Measurements from ENCODE around the gene NTF3. TPM values are rescaled to one million over a fixed set of nuclear protein-coding genes. Genes with fewer than 3 reads are reported as not detected.
"Not testable (repeated sequence)": the region's sequence is repeated elsewhere in the genome, so short reads cannot be mapped to it uniquely, and the experiment has no call there.

Gene NTF3
- polyA plus RNA-seq, 3 donors: 4.1 to 6.4 (median 5.5) TPM

DNA sequence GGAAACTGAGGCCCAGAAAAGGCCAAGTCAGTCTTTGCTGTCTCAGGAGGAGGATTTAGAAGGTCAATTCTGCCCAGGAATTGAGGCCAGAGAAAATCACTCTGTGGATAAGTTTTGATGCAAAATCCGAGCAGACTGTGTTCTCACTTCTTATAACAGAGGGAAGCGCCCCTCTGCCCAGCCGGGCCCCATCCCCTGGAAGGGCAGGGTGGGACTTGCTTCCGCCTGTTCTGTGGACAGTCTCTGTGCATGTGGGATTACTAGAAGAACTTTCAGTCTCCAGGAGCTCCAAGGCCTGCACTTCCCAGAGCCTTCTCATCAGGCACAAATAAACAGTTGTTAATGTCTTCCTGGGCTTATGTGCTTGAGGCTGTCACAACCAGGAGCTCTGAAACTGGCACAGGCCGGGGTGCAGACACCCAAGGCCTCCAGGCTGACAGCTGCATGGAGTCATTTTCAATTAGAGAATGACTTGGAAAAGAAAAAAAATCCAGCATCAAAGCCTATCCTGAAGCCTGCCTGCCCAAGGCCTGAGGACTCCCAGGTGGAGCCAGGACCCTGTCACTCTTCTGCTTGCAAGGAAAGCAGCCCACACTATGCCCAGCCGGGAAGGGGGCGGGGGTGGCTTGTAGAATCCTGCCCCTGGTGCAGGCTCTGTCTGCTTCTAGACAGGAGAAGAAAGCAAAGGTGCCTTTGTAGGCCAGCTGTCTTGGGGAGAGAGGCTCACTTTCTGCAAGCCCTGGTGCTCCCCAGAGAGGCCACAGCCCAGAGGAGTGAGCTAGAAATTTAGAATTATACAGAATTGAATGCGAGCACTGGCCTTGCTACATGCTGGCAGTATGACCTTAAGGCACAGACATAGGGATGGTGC, 84.7 kb downstream of the NTF3 start:
- DNase-seq (ENCODE audit: extremely low read depth in 1 of 11, low read depth in 9 of 11, low spot score in 4 of 11): peak in 1 of 11 donors; percentile 33

DNA sequence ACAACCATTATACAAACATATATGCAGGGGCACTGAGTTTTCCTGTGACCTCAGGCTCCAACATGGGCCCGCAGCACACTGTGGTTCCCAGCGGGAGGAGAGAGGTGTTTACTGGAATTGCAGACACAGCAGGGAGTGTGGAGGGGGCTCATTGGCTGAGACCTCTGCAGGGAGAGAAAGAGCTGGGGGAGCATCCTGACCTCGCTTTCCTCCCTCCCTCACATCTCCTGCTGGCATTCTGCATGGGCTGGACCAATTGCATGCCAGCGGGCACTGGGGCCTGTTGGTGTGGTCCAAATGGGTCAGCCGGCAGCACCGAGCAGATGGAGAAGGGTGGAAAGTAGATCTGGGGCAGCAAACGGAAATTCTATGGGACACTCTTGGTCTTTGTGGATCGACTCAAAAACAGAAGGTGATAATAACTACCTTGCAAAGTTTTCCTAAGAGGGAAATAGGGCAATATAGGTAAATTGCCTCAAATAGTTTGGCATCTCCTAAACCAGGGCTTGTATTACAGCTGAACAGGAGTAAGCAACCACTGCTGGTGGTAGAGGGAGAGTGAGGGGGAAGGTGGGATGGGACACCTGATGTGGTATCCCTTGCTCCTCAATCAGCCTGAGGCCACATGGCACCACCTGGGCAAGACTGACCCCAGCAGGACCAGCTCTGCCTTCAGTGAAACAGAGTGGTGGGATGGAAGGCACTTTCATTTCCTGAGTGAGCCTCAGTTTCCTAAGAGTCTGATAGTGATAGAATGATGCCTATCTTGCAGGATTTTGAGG, 86.9 kb downstream of the NTF3 start:
- DNase-seq (ENCODE audit: extremely low read depth in 1 of 11, low read depth in 9 of 11, low spot score in 4 of 11): no peak

DNA sequence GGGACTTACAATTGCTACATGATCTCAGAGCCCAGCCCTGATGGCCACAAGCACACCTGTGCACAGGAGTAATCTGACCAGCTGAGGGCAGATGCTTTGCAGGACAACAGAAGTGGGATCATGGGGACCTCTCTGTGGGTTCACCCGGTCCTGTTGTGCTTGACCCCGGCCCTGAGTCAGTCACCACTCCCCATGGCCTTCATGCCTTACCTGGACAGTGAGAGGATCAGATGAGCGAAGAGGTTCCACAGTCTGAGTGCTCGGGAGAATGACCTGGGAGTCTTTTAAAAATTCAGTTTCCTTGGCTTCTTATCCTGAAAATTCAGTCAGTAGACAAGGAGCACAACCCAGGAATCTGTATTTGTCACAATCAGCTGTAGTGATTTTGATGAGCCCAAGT, 88.1 kb downstream of the NTF3 start:
- no peak for DNase-seq (ENCODE audit: extremely low read depth in 1 of 11, low read depth in 9 of 11, low spot score in 4 of 11)

DNA sequence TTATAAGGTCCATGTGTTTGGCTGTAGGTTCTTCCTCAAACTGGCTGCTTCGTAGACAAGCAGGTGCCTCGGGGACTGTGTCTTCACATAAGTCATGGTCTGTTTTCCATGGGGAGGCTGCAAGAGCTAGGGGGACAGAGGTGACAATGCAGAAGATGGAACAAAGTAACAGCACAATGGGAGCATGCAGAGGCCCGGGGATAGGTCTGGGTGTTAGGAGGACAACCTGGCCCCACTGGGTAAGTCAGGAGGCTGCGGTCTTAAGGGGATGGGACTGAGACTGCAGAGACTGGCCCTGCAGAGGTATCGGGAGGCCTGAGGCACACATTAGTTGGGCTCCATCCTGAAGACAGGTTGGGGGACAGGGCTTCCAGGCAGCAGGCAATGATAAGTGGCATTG, 88.9 kb downstream of the NTF3 start:
- DNase-seq (ENCODE audit: extremely low read depth in 1 of 11, low read depth in 9 of 11, low spot score in 4 of 11): no peak

DNA sequence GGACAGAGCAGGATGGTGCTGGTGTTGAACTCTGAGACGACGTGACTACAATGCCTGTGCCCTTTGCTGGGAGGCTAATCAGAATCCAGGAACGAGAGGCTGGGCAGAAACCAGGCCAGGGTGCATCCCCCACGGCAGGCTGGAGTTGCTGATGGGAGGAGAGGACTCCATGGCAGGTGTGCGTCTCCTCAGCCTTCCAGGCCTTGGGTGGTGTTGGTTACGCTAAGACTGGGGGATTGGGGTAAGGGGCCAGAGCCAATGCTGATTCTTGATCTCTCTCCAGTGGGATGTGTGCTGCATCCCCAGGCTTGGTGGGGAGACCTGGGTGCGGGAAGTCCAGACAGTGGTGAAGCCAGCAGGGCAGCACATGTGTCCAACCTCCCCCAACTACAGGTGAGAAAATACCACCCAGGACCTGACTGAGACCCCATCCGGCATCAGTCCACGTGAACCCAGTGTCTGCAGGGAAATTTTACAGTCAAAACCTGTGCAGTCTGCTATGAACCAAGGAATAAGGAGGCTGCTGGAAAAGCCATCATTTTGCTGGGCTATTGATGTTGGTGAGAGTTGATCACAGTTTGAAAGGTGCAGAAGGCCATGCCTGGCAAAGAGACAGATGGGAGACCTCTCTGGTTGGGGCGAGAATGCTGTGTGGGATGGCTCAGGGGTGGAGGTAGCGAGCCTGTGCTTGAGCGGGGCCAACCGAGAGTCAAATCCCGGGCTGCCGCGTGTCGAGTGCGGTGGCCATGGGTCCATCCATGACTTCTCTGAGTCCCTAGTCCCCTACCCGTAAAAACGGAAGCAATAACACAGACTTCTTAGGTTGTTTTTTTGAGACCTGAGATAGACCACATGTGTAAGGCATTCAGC, 89.8 kb downstream of the NTF3 start:
- DNase-seq (ENCODE audit: extremely low read depth in 1 of 11, low read depth in 9 of 11, low spot score in 4 of 11): no peak

DNA sequence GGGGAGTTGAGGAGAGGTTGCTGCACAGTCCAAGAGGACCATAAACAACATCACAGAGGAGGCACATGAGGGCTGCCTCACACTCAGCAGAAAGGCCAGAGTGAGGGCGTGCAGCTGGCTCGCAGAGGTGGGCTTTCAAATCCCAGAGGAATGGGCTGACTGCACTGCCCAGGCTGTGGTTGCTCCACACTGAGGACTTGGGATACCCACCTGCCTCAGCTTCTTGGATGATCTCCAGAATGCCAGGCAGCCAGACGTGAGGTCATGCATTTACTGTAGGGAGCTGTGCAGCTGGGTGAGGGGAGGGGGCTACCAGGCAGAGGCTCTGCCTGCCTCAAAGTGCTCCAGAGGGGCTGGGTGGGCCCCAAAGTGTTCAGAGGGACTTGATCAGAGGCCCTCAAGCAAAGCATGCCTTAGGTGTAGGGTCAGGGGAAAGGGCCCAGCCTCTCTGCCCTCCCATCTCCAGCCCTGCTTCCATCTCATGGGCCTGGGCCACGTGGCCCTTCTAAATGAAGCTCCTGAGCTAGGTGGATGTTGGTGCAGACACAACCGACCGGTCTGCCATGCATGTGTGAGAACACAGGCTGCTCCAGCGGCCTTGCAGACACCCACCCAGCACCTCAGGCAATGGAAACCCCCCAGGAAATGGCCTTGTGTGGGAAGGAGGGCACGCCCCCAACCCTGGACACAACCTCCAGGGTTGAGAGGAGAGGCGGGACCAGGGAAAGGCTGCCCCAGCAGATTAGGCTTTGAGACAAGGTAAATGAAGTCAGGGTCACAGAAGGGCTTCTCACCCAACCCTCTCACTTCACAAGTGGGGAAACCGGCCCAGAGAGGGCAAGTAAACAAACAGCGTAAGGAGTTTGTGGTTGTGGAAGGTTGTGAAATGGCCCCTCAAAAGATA, 90.8 kb downstream of the NTF3 start:
- no peak for DNase-seq (ENCODE audit: extremely low read depth in 1 of 11, low read depth in 9 of 11, low spot score in 4 of 11)

DNA sequence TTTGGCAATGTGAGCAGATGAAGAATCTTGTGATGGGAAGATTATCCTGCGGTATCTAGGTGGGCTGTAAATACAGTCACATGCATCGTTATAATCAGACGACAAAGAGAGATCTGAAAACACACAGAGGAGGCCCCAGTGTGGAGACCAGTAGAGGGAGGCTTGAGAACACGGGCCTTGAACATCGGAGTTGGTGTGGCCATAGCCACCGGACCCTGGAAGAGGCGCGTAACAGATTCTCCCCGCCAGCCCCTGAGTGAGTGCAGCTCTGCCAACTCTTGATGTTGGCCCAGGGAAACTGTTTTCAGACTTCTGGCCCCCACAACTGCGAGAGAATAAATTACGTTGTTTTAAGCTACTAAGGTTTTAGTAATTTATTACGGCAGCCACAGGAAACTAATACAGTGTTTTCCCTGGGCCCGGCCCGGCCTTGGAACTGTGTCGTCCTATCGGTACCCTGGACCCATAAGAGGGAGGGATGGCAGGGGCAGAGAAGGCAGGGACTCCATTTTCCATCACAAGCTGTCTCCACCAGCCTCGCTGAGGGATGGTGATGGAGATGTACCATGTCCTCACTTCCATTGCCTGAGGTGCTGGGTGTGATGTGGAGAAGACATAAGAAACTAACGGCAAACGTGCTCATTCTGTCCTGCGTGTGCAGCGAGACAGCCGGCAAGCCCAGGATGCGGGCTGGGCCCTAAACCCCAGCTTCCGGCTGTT, 91.6 kb downstream of the NTF3 start:
- no peak for DNase-seq (ENCODE audit: extremely low read depth in 1 of 11, low read depth in 9 of 11, low spot score in 4 of 11)

DNA sequence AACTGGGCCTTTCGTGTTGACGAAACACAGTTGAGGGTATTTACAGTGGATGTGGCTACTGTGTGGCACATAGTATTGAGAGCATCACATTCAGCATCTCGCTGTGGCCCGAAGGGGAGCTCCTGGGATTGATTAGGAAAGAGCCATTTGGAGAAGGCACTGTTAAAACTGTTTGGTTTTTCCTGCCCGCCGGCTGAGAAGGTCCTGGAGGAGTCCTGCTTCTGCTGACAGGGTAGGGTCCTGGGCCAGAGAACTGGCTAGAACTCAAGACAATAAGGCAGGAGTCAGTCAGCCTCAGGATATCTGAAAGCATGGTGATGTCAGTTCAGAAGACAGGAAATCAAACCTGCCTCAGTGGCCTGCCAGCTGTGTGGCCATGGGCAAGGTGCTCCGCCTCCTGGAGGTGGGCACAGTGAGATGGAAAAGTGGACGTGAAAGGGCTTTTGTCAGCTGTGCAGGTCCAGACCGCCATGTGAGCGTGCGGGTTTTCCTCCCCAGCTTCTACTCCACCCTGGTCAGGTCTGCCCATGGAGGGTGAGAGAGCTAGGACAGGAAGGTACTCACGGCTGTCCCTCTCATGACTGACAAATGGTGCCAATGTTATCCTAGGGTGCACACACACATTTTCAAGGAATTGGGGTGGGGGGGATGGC, 92.3 kb downstream of the NTF3 start:
- no peak for DNase-seq (ENCODE audit: extremely low read depth in 1 of 11, low read depth in 9 of 11, low spot score in 4 of 11)

DNA sequence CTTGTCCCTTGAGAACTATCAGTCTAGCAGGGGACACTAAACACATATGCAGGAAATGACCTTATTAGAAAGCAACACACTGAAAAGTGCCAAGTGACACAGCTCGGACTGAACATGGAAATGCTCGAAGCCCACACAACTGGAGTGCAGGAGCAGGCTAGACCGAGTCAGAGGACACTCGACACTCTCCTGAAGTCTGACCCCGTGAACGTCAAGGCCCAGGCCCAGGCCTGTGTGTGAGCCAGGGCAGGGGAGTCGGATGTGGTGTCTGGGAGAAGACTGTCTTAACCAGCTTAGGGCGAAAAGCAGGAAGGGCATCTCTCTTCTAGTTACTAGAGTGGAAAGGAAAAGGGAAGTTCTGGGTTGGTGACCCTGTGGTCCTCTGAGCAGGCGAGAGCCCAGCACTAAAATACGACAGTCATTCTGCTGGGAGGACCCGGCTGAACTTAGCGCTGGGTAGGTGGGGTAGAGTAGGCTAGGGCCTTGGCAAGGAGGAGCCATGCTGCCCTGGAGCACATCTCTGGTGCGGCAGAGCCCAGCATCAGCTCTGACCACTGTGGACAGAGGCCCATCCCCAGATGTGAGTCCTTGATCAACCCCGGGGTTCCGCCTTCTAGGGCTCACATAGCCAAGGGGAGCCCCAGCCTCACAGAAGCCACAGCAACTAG, 93.0 kb downstream of the NTF3 start:
- no peak for DNase-seq (ENCODE audit: extremely low read depth in 1 of 11, low read depth in 9 of 11, low spot score in 4 of 11)

DNA sequence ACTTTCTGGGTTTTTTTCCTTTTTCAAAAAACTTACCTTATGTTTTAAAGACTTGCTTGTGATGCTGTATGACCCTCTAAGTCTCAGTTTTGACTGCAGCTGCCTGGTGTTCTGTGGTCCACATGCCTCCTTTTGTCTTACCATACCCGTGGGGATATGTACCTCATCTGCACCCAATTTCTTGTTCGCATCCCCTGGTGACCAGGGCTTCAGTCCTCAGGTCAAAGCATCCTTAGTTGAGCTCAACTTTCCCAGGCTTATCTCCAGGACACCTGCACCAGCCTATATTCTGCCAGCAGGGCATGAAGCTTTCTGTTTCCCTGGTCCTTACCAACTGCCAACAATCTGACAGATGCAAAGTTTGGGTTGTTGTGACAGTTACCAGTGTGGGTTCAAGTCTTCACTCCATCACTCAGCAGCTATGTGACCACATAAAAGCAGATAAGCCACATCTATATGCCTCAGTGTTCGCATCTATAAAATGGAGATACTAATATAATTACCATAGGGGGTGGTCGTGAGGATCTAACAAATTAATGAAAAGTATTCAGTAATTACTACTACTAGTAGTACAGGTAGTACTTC, 94.0 kb downstream of the NTF3 start:
- no peak for DNase-seq (ENCODE audit: extremely low read depth in 1 of 11, low read depth in 9 of 11, low spot score in 4 of 11)

DNA sequence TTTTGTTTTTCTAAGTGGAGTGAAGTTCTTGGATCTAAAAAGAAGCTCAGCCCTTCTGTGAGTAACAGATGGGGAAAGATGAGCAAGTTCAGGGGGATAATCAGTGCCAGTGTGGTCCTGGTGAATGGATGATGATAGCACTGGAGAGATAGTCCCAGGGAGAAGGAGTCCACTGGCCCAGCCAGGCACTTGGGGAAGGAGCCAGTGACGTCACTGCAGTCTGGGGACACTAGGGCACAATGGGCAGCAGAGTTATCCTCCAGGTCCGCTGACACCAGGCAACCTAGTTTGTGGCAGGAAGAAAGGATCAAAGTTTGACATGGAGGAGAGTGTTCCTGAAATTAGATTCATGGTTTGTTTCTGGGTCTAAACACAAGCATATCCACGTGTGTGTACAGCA, 101.5 kb downstream of the NTF3 start:
- no peak for DNase-seq (ENCODE audit: extremely low read depth in 1 of 11, low read depth in 9 of 11, low spot score in 4 of 11)

DNA sequence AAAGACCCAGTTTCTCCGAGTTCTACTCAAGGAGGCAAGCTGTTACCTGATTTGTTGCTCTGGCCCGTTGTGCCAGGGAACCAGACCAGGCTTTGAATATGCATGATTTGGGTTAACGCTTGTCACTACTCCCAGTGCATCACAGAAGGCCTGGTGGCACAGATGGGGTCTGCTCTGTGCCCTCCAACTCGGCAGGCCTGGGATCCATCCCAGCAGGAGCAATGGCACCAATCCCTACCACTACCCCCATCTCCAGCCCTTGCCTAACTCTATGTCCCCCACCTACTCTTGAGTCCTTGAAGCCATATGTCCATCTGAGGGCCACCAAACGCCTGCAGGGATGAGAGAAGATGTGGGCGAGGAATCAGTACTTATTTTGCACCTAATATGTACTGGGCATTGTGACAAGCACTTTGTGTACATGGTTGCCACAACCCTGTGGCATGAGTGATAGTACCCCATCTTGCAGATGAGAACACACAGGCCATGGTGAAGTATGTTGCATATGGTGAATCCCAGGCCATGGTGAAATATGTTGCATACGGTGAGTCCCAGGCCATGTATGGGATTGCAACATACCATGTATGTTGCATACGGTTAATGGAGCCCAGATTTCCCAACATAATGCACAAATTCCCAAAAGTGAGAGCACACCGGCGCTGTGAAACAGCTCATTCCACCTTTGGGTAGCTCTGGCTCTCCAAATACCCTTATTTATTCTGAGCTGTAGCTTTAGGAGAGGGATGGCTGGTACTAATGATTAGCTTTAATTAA, 102.7 kb downstream of the NTF3 start:
- no peak for DNase-seq (ENCODE audit: extremely low read depth in 1 of 11, low read depth in 9 of 11, low spot score in 4 of 11)

DNA sequence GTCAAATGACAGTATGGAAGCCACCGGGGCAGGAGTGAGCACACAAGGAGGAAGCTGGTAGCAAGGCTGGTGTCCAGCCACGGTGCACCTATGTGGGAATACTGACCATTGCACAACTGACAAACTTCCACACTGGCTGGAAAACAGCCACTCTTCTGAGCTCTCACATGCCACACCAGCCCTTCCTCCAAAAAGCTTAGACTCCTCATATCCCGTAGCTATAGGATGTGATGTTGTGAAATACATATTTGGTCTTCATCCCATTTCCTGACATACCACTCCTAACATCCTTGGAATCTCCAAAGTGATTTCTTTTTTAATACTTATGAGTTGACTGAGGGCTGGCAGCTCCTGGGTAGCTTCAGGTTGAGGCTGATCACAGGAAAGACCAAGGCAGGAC, 103.6 kb downstream of the NTF3 start:
- DNase-seq (ENCODE audit: extremely low read depth in 1 of 11, low read depth in 9 of 11, low spot score in 4 of 11): no peak

DNA sequence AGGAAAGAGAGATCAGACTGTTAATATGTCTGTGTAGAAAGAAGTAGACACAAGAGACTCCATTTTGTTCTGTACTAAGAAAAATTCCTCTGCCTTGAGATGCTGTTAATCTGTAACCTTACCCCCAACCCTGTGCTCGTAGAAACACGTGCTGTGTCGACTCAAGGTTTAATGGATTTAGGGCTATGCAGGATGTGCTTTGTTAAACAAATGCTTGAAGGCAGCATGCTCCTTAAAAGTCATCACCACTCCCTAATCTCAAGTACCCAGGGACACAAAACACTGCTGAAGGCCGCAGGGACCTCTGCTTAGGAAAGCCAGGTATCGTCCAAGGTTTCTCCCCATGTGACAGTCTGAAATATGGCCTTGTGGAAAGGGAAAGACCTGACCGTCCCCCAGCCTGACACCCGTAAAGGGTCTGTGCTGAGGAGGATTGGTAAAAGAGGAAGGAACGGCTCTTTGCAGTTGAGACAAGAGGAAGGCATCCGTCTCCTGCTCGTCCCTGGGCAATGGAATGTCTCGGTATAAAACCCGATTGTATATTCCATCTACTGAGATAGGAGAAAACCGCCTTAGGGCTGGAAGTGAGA, 105.2 kb downstream of the NTF3 start:
- DNase-seq (ENCODE audit: extremely low read depth in 1 of 11, low read depth in 9 of 11, low spot score in 4 of 11): not testable (repeated sequence)

DNA sequence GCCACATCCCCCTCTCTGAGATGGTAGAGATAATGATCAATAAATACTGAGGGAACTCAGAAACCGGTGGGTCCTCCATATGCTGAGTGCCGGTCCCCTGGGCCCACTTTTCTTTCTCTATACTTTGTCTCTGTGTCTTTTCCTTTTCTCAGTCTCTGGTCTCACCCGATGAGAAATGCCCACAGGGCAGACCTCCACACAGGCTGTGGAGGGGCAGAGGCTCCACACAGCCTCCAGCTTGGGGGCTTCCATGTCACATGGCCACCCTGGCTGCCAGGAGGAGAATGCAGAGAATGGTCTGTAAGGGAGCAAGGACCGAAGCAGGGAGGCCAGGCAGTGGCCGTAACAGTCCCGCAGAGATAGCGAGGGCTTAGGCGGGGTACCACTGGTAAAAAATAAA, 105.9 kb downstream of the NTF3 start:
- no peak for DNase-seq (ENCODE audit: extremely low read depth in 1 of 11, low read depth in 9 of 11, low spot score in 4 of 11)
